ENCODE results near the gene TMPRSS4. TPM values are rescaled to one million over a fixed set of nuclear protein-coding genes. Genes with fewer than 3 reads are reported as not detected.

TMPRSS4 gene
- total and polyA plus RNA-seq, 2 experiments from 2014 or later, result 0.10 to 0.58 TPM

DNA sequence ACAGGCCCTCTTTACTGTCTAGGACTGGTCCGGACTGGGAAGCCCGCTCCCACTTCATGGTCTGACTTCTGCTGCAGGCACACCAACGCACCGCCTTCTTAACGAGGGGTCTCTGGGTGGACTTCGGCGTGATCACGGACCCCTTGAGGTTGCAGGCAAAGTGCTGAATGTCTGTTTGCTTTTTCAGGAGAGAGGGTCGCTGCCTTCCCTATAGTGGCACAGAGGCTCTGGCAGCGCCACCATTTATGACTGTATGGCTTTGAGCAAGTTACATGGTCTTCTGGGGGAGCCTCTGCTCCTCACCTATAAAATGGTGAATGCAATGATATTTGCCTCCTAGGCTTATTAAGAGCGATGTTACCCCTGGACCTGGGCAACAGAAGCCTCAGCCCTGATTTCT is 77.1 kb downstream of the TMPRSS4 start (continued):
- TF ChIP-seq, protein P1, sequence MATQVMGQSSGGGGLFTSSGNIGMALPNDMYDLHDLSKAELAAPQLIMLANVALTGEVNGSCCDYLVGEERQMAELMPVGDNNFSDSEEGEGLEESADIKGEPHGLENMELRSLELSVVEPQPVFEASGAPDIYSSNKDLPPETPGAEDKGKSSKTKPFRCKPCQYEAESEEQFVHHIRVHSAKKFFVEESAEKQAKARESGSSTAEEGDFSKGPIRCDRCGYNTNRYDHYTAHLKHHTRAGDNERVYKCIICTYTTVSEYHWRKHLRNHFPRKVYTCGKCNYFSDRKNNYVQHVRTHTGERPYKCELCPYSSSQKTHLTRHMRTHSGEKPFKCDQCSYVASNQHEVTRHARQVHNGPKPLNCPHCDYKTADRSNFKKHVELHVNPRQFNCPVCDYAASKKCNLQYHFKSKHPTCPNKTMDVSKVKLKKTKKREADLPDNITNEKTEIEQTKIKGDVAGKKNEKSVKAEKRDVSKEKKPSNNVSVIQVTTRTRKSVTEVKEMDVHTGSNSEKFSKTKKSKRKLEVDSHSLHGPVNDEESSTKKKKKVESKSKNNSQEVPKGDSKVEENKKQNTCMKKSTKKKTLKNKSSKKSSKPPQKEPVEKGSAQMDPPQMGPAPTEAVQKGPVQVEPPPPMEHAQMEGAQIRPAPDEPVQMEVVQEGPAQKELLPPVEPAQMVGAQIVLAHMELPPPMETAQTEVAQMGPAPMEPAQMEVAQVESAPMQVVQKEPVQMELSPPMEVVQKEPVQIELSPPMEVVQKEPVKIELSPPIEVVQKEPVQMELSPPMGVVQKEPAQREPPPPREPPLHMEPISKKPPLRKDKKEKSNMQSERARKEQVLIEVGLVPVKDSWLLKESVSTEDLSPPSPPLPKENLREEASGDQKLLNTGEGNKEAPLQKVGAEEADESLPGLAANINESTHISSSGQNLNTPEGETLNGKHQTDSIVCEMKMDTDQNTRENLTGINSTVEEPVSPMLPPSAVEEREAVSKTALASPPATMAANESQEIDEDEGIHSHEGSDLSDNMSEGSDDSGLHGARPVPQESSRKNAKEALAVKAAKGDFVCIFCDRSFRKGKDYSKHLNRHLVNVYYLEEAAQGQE (IDR thresholded peaks at IDR 0.05; ENCODE audit: unreplicated experiment), result no peak
- TF ChIP-seq NANOG (IDR thresholded peaks at IDR 0.05; ENCODE audit: borderline replicate concordance), result no peak
- no peak for TF ChIP-seq EZH2phosphoT487 (IDR thresholded peaks at IDR 0.05; ENCODE audit: unreplicated experiment)

DNA sequence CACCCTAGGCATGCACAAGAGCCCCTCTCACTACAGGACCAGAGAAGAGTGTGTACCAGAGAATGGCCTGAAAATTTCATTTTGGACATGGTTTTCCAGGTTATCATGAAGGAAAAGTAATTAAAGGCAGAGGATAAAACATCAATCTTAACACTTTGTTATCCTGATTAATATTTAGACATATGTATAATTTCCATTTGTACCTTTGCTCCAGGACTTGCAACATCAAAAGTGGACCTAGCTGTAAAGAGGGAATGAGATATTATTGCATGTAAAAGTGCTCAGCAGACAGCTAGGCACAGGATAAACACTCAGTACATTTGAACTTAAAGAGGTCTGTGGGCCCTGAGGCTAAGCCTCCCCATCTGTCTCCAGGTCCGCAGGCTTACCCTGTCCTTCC is 77.8 kb downstream of the TMPRSS4 start:
- Histone ChIP-seq H3K4me1 (ENCODE audit: insufficient read depth) (peaks cover 55% of the 10 kb centered on the region), H2AFZ (no peak overlapping the region), H3K36me3 (ENCODE audit: insufficient read depth) (no peaks in the 10 kb centered on the region), H3K79me2 (replicated peaks; ENCODE audit: insufficient read depth) (no peaks in the 10 kb centered on the region), H4K20me1 (replicated peaks; ENCODE audit: insufficient read depth) (no peaks in the 10 kb centered on the region), H3K4me3 (peak overlapping the region; percentile 94), H3K9me2 (ENCODE audit: insufficient read depth) (no peaks in the 10 kb centered on the region), H3K27ac (ENCODE audit: low read depth) (no peak overlapping the region), H3K27me3 (ENCODE audit: insufficient read depth) (peaks cover 97% of the 10 kb centered on the region), H3F3A (replicated peaks; ENCODE audit: low read depth) (0 out of 2 replicates have a peak, but pooled peaks cover 3% of the 10 kb centered on the region), H3K4me2 (peak overlapping the region; percentile 98)
- Mint-ChIP-seq H3K36me3 (ENCODE audit: low read depth) (no peaks in the 10 kb centered on the region), H3K27me3 (ENCODE audit: insufficient read depth, low read depth, poor library complexity) (peaks cover 72% of the 10 kb centered on the region), H3K4me1 (peaks cover 56% of the 10 kb centered on the region), H3K9me3 (no peaks in the 10 kb centered on the region), H3K4me3 (peak overlapping the region; percentile 78; the same call in 1 of the 3 replicates), H3K27ac (no peak overlapping the region)
- no peak for ATAC-seq
- no peak for DNase-seq (ENCODE audit: low spot score)
- TF ChIP-seq, protein P2, sequence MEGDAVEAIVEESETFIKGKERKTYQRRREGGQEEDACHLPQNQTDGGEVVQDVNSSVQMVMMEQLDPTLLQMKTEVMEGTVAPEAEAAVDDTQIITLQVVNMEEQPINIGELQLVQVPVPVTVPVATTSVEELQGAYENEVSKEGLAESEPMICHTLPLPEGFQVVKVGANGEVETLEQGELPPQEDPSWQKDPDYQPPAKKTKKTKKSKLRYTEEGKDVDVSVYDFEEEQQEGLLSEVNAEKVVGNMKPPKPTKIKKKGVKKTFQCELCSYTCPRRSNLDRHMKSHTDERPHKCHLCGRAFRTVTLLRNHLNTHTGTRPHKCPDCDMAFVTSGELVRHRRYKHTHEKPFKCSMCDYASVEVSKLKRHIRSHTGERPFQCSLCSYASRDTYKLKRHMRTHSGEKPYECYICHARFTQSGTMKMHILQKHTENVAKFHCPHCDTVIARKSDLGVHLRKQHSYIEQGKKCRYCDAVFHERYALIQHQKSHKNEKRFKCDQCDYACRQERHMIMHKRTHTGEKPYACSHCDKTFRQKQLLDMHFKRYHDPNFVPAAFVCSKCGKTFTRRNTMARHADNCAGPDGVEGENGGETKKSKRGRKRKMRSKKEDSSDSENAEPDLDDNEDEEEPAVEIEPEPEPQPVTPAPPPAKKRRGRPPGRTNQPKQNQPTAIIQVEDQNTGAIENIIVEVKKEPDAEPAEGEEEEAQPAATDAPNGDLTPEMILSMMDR (conservative IDR thresholded peaks at IDR 0.05; ENCODE audit: low read depth in 2 of 2), result no peak
- no peak for TF ChIP-seq EZH2phosphoT487 (IDR thresholded peaks at IDR 0.05; ENCODE audit: unreplicated experiment)
- TF ChIP-seq ZNF331 (CRISPR knock-in tag; IDR thresholded peaks at IDR 0.05; ENCODE audit: low read depth), result no peak
- no peak for TF ChIP-seq ZNF114 (CRISPR knock-in tag; IDR thresholded peaks at IDR 0.05)
- TF ChIP-seq POLR2AphosphoS5 (IDR thresholded peaks at IDR 0.05; ENCODE audit: low read depth), result no peak
- TF ChIP-seq NANOG (IDR thresholded peaks at IDR 0.05; ENCODE audit: borderline replicate concordance), result no peak
- TF ChIP-seq STAT1 (IDR thresholded peaks at IDR 0.05; ENCODE audit: unreplicated experiment), result no peak
- TF ChIP-seq, protein P3, sequence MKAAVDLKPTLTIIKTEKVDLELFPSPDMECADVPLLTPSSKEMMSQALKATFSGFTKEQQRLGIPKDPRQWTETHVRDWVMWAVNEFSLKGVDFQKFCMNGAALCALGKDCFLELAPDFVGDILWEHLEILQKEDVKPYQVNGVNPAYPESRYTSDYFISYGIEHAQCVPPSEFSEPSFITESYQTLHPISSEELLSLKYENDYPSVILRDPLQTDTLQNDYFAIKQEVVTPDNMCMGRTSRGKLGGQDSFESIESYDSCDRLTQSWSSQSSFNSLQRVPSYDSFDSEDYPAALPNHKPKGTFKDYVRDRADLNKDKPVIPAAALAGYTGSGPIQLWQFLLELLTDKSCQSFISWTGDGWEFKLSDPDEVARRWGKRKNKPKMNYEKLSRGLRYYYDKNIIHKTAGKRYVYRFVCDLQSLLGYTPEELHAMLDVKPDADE (IDR thresholded peaks at IDR 0.05), result no peak
- TF ChIP-seq EZH2 (IDR thresholded peaks at IDR 0.05; ENCODE audit: low read depth, unreplicated experiment), result no peak
- TF ChIP-seq, protein P1 (IDR thresholded peaks at IDR 0.05; ENCODE audit: unreplicated experiment), result no peak
